Liver (tissue), 3 donors: ENCODE measurements around the gene OCA2.

Experiments used
- JUND ChIP-seq, 2 donors: IDR thresholded peaks; 2 replicates each; pipeline ENCODE4 v1.6.1; 2016; ENCODE audit warnings: antibody characterized with exemption in 2 of 2
- RAD21 ChIP-seq, 2 donors: IDR thresholded peaks; 2 replicates each; pipeline ENCODE4 v1.6.1; 2016; ENCODE audit warnings: antibody characterized with exemption in 2 of 2, mild to moderate bottlenecking in 2 of 2
- SP1 ChIP-seq: IDR thresholded peaks from 2 replicates; pipeline ENCODE4 v1.6.1; 2018; ENCODE audit warnings: antibody characterized with exemption, mild to moderate bottlenecking
- TAF1 ChIP-seq: conservative IDR thresholded peaks from 2 replicates; pipeline ENCODE4 v1.6.1; 2016; ENCODE audit warnings: antibody characterized with exemption, mild to moderate bottlenecking
- YY1 ChIP-seq: IDR thresholded peaks from 2 replicates; pipeline ENCODE4 v1.6.1; 2016; ENCODE audit warnings: antibody characterized with exemption, mild to moderate bottlenecking
- TF ChIP-seq, protein P1 (sequence below): fragments of 150-350 bp; IDR thresholded peaks from 2 replicates; pipeline ENCODE4 v1.5.1; 2017; ENCODE audit warnings: improper control_type of control experiment, low read depth, low read length; ENCODE audit not compliant: missing input control
- TF ChIP-seq, protein P2 (sequence below): IDR thresholded peaks from 2 replicates; pipeline ENCODE4 v1.6.1; 2016; ENCODE audit warnings: antibody characterized with exemption
- TF ChIP-seq, protein P3 (sequence below): IDR thresholded peaks from 2 replicates; pipeline ENCODE4 v1.6.1; 2016; ENCODE audit warnings: antibody characterized with exemption
- donor health status: healthy.
- donor health status: healthy.

DNA sequence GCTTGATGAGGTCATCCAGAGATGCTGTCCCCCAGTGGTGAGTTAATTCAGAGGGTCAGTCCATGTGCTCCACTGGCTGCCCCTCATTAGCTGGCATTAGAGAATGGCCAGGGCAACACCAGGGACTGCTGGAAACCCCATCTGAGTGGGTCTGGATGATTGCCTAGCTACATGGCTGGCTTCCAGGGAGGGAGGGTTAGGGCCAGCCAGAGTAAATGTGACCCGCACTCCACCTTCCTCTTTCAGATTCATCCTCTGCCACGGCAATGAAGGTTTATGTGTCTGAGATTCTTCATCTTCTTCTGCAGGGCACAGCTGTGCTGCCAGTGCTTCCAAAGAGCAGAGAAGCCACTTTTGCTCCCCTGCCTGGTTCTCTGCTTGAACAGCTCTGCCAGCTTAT is 391.9 kb downstream of the OCA2 start:
- TF ChIP-seq, protein P1, sequence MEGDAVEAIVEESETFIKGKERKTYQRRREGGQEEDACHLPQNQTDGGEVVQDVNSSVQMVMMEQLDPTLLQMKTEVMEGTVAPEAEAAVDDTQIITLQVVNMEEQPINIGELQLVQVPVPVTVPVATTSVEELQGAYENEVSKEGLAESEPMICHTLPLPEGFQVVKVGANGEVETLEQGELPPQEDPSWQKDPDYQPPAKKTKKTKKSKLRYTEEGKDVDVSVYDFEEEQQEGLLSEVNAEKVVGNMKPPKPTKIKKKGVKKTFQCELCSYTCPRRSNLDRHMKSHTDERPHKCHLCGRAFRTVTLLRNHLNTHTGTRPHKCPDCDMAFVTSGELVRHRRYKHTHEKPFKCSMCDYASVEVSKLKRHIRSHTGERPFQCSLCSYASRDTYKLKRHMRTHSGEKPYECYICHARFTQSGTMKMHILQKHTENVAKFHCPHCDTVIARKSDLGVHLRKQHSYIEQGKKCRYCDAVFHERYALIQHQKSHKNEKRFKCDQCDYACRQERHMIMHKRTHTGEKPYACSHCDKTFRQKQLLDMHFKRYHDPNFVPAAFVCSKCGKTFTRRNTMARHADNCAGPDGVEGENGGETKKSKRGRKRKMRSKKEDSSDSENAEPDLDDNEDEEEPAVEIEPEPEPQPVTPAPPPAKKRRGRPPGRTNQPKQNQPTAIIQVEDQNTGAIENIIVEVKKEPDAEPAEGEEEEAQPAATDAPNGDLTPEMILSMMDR: no peak
- TF ChIP-seq RAD21 (IDR thresholded peaks at IDR 0.05) (no peak), SP1 (no peak), YY1 (no peak), JUND (IDR thresholded peaks at IDR 0.05) (no peak), TAF1 (no peak)
- TF ChIP-seq, protein P2, sequence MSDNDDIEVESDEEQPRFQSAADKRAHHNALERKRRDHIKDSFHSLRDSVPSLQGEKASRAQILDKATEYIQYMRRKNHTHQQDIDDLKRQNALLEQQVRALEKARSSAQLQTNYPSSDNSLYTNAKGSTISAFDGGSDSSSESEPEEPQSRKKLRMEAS: no peak
- TF ChIP-seq, protein P3, sequence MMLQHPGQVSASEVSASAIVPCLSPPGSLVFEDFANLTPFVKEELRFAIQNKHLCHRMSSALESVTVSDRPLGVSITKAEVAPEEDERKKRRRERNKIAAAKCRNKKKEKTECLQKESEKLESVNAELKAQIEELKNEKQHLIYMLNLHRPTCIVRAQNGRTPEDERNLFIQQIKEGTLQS: no peak
